ENCODE data around the gene TCF7L1.

GRCh38 chr2:85245891-85246290, 112.7 kb downstream of the TCF7L1 start:
- TF ChIP-seq CTCF (IDR thresholded peaks at IDR 0.05; ENCODE audit: low read depth, low read length) (no peak), POLR2A (IDR thresholded peaks at IDR 0.05; ENCODE audit: extremely low read depth, insufficient read length) (no peak), MAX (IDR thresholded peaks at IDR 0.05; ENCODE audit: low read depth, low read length) (no peak), MYC (IDR thresholded peaks at IDR 0.05; ENCODE audit: low read depth, low read length) (no peak)

Measured in NB4 (cell line).